GM21367 (cell line): ENCODE measurements around the gene COX6A2.
"Not testable (repeated sequence)": the region's sequence is repeated elsewhere in the genome, so short reads cannot be mapped to it uniquely, and the experiment has no call there.

ENCODE experiments used
- ATAC-seq: cut with Tn5 transposase; IDR thresholded peaks from one replicate; pipeline ENCODE4 v1.9.1; 2021; ENCODE audit not compliant: unreplicated experiment

The COX6A2 gene

DNA sequence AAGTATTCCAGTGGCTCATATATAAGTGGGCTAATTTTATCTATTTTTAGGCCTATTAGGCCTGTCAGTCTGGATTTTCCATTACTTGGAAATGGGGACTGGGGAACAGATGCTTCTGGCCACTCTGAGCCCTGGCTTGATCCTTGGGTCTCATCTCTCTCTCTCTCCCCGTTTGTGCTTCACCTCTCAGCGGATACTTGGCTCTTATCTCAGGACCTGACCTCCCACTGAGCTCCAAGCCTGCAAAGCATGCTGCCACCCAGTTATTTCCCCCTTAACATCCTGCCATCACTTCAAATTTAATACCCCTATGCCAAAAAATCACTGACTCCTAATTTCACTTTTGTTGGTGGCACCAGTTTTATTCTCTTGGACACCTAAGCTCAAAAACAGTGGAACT, 10.3 kb upstream of the COX6A2 start:
- no peak for ATAC-seq

- ATAC-seq, result no peak
These were observed 8.3 kb upstream of the COX6A2 start for GRCh38 chr16:31436221-31437045.

- ATAC-seq, result no peak
These were observed 7.4 kb upstream of the COX6A2 start for GRCh38 chr16:31435341-31436220.

- ATAC-seq, result no peak
These were observed 2.4 kb upstream of the COX6A2 start for GRCh38 chr16:31430380-31431052.

- no peak for ATAC-seq
These were observed 1.6 kb upstream of the COX6A2 start for GRCh38 chr16:31429796-31430195.

- ATAC-seq, result no peak
These were observed 1.2 kb upstream of the COX6A2 start for GRCh38 chr16:31429314-31429713.

GRCh38 chr16:31428638-31429247, 583 bp upstream of the COX6A2 start:
- ATAC-seq, result no peak

- ATAC-seq, result no peak
These were observed 500 bp downstream of the COX6A2 start for GRCh38 chr16:31427441-31428278.

GRCh38 chr16:31423801-31424200, 4.4 kb downstream of the COX6A2 start:
- ATAC-seq, result no peak

GRCh38 chr16:31423241-31423640, 4.9 kb downstream of the COX6A2 start:
- ATAC-seq, result no peak

DNA sequence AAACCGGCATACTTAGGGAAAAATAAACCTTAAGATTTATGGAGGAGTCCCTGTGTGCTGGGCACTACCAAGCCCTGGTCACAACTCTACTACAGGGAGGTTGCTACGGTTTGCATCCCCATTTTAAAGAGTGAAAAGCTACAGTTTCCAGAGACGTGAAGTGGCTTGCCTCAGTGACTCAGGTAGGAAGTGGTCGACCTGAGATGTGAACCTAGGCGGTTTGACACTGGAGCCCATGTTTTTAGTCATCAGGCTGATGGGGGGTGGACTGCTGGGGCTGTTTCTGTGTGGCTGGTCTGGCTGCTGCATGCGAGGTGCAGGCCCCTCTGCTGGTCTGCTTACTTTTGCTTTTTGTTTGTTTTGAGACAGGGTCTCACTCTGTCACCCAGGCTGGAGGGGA, 6.6 kb downstream of the COX6A2 start:
- no peak for ATAC-seq

DNA sequence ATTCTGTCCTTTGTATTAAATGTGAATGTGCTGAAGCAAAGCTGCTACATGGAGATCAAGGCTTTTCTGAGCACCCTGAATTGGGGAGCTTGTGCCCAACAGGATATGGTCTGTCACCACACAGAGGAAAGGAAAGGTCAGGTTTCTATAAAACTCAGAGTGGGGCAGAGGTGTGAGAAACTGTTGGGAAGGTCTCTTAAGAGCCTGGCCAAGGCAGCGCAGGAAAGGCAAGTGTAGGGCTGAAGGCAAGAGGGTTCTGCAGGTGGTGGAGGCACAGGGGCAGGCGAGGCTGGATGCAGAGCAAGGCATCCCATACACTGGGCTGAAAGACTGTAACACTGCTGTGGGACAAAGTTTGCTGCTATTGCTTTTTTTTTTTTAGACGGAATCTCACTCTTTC, 8.1 kb downstream of the COX6A2 start:
- ATAC-seq, result no peak

DNA sequence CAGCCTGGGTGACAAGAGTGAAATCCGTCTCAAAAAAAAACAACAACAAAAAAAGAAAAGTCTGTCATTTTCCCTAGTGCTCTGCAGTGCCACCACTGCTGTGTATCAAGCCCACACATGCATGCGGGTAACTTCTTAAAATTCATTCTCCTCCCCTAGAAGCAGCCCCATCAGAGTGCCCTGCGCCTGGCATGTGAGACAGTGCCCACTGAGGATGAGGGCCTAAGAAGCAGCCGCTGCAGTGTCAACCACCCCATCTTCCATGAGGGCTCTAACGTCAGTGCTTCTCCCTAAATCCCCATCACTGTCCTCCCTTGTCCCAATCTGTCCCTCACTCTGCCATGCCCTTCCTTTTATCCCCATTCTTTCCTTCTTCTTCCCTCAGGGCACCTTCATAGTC, 10.2 kb downstream of the COX6A2 start:
- no peak for ATAC-seq

DNA sequence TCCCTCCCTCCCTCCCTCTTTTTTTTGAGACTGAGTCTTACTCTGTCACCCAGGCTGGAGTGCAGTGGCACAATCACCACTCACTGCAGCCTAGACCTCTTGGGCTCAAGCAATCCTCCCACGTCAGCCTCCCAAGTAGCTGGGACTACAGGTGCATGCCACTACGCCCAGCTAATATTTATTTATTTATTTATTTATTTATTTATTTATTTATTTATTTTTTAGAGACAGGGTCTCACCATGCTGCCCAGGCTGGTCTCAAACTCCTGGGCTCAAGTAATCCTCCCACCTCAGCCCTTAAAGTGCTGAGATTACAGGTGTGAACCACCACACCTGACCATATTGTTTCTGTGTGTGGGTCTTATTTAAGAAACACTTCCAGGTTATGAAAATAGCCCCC, 11.1 kb downstream of the COX6A2 start:
- not testable (repeated sequence) for ATAC-seq

DNA sequence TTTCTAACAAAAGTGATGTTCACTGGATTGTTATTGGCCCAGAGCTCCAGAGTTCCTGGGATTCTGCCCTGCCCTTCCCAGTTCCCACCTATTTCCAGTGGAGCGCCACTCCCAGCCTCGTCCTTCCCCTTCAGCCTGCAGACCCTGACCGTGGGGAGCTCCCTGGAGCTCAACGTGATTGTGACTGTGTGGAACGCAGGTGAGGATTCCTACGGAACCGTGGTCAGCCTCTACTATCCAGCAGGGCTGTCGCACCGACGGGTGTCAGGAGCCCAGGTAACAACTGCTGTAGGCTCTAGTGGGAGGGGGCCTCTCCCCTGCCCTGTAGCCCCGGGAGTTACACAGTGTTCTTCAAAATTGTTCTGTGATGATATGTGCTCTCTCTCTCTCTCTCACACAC, 11.8 kb downstream of the COX6A2 start:
- no peak for ATAC-seq

DNA sequence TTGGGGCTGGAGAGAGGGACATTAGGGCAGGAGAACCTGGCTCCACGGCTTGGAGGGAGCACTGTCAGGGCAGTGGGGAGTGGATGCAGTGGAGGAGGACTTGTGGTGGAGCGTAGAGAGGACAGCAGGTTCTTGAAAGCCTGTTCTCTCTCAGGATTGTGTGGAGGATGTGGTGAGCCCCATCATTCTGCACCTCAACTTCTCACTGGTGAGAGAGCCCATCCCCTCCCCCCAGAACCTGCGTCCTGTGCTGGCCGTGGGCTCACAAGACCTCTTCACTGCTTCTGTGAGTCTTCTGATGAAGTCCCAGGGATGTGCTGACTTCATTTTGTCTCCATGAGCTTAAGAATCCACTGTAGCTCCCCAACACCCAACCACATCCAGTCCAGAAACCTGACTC, 13.5 kb downstream of the COX6A2 start:
- no peak for ATAC-seq

DNA sequence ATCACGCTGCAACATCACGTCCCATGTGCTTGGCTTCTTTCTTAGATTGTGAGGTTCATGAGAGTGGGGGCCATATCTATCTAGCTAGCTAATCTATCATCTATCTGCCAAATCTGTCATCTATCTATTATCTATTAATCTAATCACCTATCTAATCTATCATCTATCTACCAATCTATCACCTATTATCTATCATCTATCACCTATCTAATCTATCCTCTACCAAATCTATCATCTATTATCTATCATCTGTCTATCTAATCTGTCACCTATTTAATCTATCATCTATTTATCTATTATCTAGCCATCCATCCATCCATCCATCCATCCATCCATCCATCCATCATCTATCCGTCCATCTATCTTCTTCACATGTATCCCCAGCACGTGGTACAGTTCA, 14.2 kb downstream of the COX6A2 start:
- no peak for ATAC-seq

GRCh38 chr16:31413381-31413780, 14.8 kb downstream of the COX6A2 start:
- ATAC-seq, result no peak

- no peak for ATAC-seq
These were observed 15.4 kb downstream of the COX6A2 start for GRCh38 chr16:31412750-31413149.
